Tibial nerve (tissue), 4 donors: Measurements from ENCODE around the gene PHACTR1. TPM values are rescaled to one million over a fixed set of nuclear protein-coding genes. Genes with fewer than 3 reads are reported as not detected.

Experiments
- DNase-seq, 2 donors: peaks; one replicate each; pipeline ENCODE4 v3.0.0-alpha.2; 2019; ENCODE audit warnings: low spot score in 2 of 2
- H3K27ac ChIP-seq, 4 donors: fragments of 200-600 bp; sonication (generic) in 3 of 4; one replicate each; pipeline ENCODE4 v1.5.1; 2017 to 2019; ENCODE audit warnings: mild to moderate bottlenecking in 1 of 4
- H3K27me3 ChIP-seq, 2 donors: fragments of 200-600 bp; sonication (generic) in 1 of 2; one replicate each; pipeline versions ENCODE4 v1.5.1 to v1.6.0; 2017 to 2019
- H3K36me3 ChIP-seq, 3 donors: fragments of 200-600 bp; sonication (generic); one replicate each; pipeline ENCODE4 v1.5.1; 2018 to 2019
- H3K4me1 ChIP-seq, 4 donors: fragments of 200-600 bp; sonication (generic) in 3 of 4; one replicate each; pipeline ENCODE4 v1.5.1; 2017 to 2019
- H3K4me3 ChIP-seq, 4 donors: fragments of 200-600 bp; sonication (generic) in 3 of 4; one replicate each; pipeline ENCODE4 v1.5.1; 2017 to 2019; ENCODE audit warnings: mild to moderate bottlenecking in 1 of 4, moderate library complexity in 1 of 4
- H3K9me3 ChIP-seq, 4 donors: fragments of 200-600 bp; sonication (generic) in 3 of 4; one replicate each; pipeline ENCODE4 v1.5.1; 2017 to 2019
- EP300 ChIP-seq, 2 donors: sonication (generic); formaldehyde crosslinking; IDR thresholded peaks; one replicate each; pipeline ENCODE4 v1.6.1; 2017; ENCODE audit warnings: antibody characterized with exemption in 2 of 2, mild to moderate bottlenecking in 1 of 2
- POLR2A ChIP-seq, 2 donors: fragments of 450-650 bp; IDR thresholded peaks; one replicate each; pipeline ENCODE4 v1.6.1; 2017; ENCODE audit warnings: antibody characterized with exemption in 2 of 2, mild to moderate bottlenecking in 2 of 2, moderate library complexity in 2 of 2
- WGBS, 2 donors: methylation state at CpG; one replicate each; pipeline ENCODE4 v1.1.5; 2018; 5-methylcytosine and 5-hydroxymethylcytosine counted together
- total RNA-seq, 4 donors: library from RNA; depleted of rRNA; stranded (reverse); fragments of >200 nt; gene quantifications; one replicate each; pipeline ENCODE4 v1.1.0, GENCODE V29; 2016
- TF ChIP-seq, protein P1 (sequence below), 5 experiments: fragments of 200-600 bp in 3 of 5; fragments of 450-650 bp in 2 of 5; sonication (generic) in 3 of 5; IDR thresholded peaks; one replicate each; pipeline ENCODE4 v1.5.1; 2016 to 2019; ENCODE audit warnings: antibody characterized with exemption in 5 of 5, mild to moderate bottlenecking in 3 of 5, moderate library complexity in 2 of 5

The PHACTR1 gene
- total RNA-seq, 4 donors from 2014 or later: 1.5 to 2.7 (median 1.6) TPM

DNA sequence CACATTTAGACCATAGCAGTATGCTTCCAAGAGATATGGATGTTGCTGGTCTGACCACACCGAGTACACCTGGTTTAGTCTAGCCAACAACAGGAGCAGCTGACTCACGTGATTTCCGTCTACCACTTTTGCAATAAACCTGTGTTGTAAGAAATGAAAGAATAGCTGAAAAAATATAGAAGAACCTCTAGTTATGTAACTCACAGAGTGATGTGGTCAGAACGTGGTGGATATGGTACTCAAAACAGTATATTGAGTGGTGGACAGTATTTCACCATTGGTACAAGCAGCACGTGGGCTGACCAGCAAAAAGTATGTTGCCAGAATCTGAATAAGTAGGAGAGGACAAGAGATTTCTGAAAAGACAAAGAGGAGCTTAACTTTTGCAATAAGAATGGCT, 384.8 kb downstream of the PHACTR1 start:
- TF ChIP-seq, protein P1, sequence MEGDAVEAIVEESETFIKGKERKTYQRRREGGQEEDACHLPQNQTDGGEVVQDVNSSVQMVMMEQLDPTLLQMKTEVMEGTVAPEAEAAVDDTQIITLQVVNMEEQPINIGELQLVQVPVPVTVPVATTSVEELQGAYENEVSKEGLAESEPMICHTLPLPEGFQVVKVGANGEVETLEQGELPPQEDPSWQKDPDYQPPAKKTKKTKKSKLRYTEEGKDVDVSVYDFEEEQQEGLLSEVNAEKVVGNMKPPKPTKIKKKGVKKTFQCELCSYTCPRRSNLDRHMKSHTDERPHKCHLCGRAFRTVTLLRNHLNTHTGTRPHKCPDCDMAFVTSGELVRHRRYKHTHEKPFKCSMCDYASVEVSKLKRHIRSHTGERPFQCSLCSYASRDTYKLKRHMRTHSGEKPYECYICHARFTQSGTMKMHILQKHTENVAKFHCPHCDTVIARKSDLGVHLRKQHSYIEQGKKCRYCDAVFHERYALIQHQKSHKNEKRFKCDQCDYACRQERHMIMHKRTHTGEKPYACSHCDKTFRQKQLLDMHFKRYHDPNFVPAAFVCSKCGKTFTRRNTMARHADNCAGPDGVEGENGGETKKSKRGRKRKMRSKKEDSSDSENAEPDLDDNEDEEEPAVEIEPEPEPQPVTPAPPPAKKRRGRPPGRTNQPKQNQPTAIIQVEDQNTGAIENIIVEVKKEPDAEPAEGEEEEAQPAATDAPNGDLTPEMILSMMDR (IDR thresholded peaks at IDR 0.05): no peak
- TF ChIP-seq EP300 (IDR thresholded peaks at IDR 0.05) (no peak), POLR2A (IDR thresholded peaks at IDR 0.05) (no peak)
- peaks cover 0 to 17% (median 0%) of the 10 kb centered on the region in 4 donors for H3K4me1 ChIP-seq

DNA sequence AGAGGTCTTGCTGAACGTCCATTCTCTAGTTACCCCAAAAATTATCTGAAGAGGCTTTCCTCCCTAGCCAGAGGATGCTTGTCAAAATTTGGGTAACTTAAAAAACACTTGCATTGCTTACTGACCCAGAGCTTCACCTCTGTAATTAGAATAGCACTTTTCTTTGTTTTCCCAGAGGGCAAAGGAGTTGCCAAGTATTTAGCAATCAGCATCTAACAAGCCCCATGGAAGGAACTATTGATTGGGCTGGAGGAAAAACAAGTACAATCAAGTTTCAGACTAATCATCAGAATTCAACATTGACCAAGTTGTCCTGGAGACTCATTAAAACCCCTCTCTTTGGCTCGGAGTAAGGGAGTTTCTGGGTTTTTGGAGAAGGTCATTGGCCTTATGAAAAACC, 385.4 kb downstream of the PHACTR1 start:
- no peak for DNase-seq
- TF ChIP-seq, protein P1 (IDR thresholded peaks at IDR 0.05): no peak
- TF ChIP-seq POLR2A (IDR thresholded peaks at IDR 0.05) (no peak), EP300 (IDR thresholded peaks at IDR 0.05) (no peak)
- no peak overlapping the region for H3K4me3 ChIP-seq
- WGBS, 2 donors: 32 to 37% methylated on average over 2 of the region's 2 CpGs
- H3K27ac ChIP-seq: no peak overlapping the region
- H3K9me3 ChIP-seq: no peaks in the 10 kb centered on the region
- H3K4me1 ChIP-seq: peaks cover 0 to 12% (median 0%) of the 10 kb centered on the region in 4 donors
- no peaks in the 10 kb centered on the region for H3K36me3 ChIP-seq
- H3K27me3 ChIP-seq: no peaks in the 10 kb centered on the region

More for the DNA sequence above, 384.8 kb downstream of the PHACTR1 start:
- no peak for DNase-seq
- H3K27ac ChIP-seq: no peak overlapping the region
- 82 to 85% methylated on average over 5 of the region's 5 CpGs for WGBS, 2 donors
- H3K4me3 ChIP-seq: no peak overlapping the region
- no peaks in the 10 kb centered on the region for H3K36me3 ChIP-seq
- H3K27me3 ChIP-seq: no peaks in the 10 kb centered on the region
- no peaks in the 10 kb centered on the region for H3K9me3 ChIP-seq

DNA sequence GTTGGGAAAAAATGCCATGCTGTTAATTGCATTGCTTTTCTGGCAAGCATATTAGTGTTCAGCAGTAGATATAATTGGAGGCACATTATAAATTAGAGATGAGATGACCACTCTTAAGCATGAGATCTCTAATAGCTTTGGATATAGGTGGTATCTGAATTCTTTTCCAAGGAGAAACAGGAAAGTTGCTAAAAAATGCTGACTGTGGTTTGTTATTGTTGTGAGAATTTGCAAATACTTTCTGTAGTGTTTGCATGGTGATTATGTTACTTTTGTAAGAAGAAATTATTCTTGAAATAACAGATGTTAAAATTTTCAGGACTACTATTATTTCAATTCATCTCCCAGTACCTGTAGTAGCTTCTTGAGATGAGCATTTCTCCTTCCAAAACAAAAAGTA, 386.6 kb downstream of the PHACTR1 start:
- no peak overlapping the region for H3K27ac ChIP-seq
- H3K9me3 ChIP-seq: no peaks in the 10 kb centered on the region
- no peak for DNase-seq
- no peak overlapping the region for H3K4me3 ChIP-seq
- TF ChIP-seq POLR2A (IDR thresholded peaks at IDR 0.05): no peak
- H3K4me1 ChIP-seq: peaks cover 0 to 4% (median 0%) of the 10 kb centered on the region in 4 donors
- H3K27me3 ChIP-seq: no peaks in the 10 kb centered on the region
- no peaks in the 10 kb centered on the region for H3K36me3 ChIP-seq

DNA sequence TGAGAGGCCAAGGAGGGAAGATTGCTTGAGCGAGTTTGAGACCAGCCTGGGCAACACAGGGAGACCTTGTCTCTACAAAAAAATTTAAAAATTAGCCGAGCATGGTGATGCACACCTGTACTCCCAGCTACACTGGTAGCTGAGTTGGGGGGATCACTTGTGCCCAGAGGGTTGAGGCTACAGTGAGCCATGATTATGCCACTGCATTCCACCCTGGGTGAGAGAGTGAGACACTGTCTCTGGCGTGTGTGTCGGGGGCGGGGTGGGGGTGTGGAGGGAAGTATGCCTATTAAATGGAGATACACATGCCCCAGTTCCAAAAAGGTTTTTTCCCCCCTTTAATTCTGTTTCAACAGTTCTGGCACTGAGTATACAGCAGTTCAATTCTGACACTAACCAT, 388.6 kb downstream of the PHACTR1 start:
- Histone ChIP-seq H3K36me3 (no peaks in the 10 kb centered on the region), H3K4me1 (peaks cover 0 to 4% (median 0%) of the 10 kb centered on the region in 4 donors), H3K27me3 (no peaks in the 10 kb centered on the region), H3K4me3 (no peak overlapping the region), H3K9me3 (peaks cover 0 to 7% (median 0%) of the 10 kb centered on the region in 4 donors), H3K27ac (no peak overlapping the region)
- no peak for DNase-seq
- WGBS, 2 donors: 88 to 97% methylated on average over 5 of the region's 5 CpGs
- TF ChIP-seq EP300 (IDR thresholded peaks at IDR 0.05) (no peak), POLR2A (IDR thresholded peaks at IDR 0.05) (no peak)
- TF ChIP-seq, protein P1 (IDR thresholded peaks at IDR 0.05): no peak

DNA sequence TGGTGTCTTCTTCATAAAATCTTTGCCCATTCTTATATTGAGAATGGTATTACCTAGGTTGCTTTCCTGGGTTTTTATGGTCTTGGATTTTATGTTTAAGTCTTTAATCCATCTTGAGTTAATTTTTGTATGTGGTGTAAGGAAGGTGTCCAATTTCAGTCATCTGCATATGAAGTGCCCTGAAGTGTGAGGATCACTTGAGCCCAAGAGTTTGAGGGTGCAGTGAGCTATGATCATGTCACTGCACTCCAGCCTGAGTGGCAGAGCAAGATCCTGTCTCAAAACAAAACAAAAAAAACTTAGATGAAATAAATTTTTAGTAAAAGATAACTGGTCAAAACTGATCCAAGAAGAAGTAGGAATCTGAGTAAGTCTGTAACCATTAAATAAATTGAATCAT, 396.4 kb downstream of the PHACTR1 start:
- Histone ChIP-seq H3K4me3 (no peak overlapping the region), H3K4me1 (peaks cover 0 to 3% (median 0%) of the 10 kb centered on the region in 4 donors), H3K27ac (no peak overlapping the region), H3K9me3 (peaks cover 0 to 12% (median 0%) of the 10 kb centered on the region in 4 donors), H3K36me3 (no peaks in the 10 kb centered on the region), H3K27me3 (no peaks in the 10 kb centered on the region)
- no peak for DNase-seq
- TF ChIP-seq EP300 (IDR thresholded peaks at IDR 0.05) (no peak), POLR2A (IDR thresholded peaks at IDR 0.05) (no peak)
- TF ChIP-seq, protein P1 (IDR thresholded peaks at IDR 0.05): no peak

DNA sequence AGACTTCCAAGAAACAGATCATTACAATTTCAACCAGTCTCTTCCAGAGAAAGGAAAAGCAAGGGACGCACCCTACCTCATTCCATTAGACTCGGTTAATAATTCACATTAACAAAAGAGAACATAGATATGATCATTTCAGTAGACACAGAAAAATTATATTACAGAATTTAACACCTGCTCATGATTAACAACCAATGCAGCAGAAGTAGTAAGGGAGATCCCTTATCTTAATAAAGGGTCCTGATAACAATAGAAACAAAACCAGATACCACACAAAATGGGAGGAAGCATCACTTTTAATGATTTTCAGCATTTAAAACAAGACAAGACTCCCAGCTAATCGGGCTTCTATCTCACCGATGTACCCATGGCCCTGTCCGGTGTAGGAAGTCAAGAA, 396.8 kb downstream of the PHACTR1 start:
- TF ChIP-seq, protein P1 (IDR thresholded peaks at IDR 0.05): no peak
- TF ChIP-seq EP300 (IDR thresholded peaks at IDR 0.05) (no peak), POLR2A (IDR thresholded peaks at IDR 0.05) (no peak)
- Histone ChIP-seq H3K27me3 (no peaks in the 10 kb centered on the region), H3K4me3 (no peak overlapping the region), H3K9me3 (peaks cover 0 to 12% (median 0%) of the 10 kb centered on the region in 4 donors), H3K27ac (no peak overlapping the region), H3K36me3 (no peaks in the 10 kb centered on the region), H3K4me1 (peaks cover 0 to 3% (median 0%) of the 10 kb centered on the region in 4 donors)
- 93 to 94% methylated on average over 5 of the region's 5 CpGs for WGBS, 2 donors
- no peak for DNase-seq
